Loucy (cell line): ENCODE data around the gene RTP3.

Experiments used
- EZH2phosphoT487 ChIP-seq: fragments of 200-600 bp; IDR thresholded peaks from 2 replicates; pipeline ENCODE4 v1.6.1; 2018; ENCODE audit warnings: antibody characterized with exemption, mild to moderate bottlenecking, moderate library complexity, borderline replicate concordance
- TF ChIP-seq, protein P1 (sequence below): fragments of 200-600 bp; sonication (generic); conservative IDR thresholded peaks from 2 replicates; pipeline ENCODE4 v1.5.1; 2014; ENCODE audit warnings: mild to moderate bottlenecking, antibody characterized with exemption, low read length

DNA sequence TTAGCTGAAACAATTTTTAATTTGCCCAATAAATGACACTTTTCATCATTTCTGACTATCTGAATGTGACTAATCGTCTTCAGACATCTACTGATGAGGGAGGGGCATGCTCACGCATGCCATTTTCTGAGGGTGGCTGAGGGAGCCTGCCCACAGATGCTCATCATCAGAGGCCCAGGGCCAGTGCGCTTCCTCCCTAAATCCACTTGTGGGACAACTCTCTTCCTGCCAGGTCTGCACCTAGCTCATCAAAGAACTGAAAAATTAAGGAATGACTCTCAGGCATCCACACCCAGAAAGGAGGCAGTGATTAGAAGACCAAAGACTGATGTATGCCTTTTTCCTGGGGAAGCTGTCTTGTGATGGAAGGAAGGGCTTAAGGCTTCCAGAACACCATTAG is 22.8 kb downstream of the RTP3 start:
- TF ChIP-seq, protein P1, sequence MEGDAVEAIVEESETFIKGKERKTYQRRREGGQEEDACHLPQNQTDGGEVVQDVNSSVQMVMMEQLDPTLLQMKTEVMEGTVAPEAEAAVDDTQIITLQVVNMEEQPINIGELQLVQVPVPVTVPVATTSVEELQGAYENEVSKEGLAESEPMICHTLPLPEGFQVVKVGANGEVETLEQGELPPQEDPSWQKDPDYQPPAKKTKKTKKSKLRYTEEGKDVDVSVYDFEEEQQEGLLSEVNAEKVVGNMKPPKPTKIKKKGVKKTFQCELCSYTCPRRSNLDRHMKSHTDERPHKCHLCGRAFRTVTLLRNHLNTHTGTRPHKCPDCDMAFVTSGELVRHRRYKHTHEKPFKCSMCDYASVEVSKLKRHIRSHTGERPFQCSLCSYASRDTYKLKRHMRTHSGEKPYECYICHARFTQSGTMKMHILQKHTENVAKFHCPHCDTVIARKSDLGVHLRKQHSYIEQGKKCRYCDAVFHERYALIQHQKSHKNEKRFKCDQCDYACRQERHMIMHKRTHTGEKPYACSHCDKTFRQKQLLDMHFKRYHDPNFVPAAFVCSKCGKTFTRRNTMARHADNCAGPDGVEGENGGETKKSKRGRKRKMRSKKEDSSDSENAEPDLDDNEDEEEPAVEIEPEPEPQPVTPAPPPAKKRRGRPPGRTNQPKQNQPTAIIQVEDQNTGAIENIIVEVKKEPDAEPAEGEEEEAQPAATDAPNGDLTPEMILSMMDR: no peak
- TF ChIP-seq EZH2phosphoT487: no peak
